DOHH2 (cell line): ENCODE data around the gene COL4A1.

Source experiments
- H3F3A ChIP-seq: fragments of 200-600 bp; sonication (generic), shearing (Covaris generic); 2 replicates; pipeline ENCODE4 v1.6.0; 2016; ENCODE audit warnings: antibody characterized with exemption, mild to moderate bottlenecking; ENCODE audit not compliant: control insufficient read depth, insufficient read depth
- H3K27ac ChIP-seq: fragments of 200-600 bp; sonication (generic); 2 replicates; pipeline ENCODE4 v1.5.1; 2014; ENCODE audit warnings: low read depth, mild to moderate bottlenecking, low read length, moderate library complexity
- H3K27me3 ChIP-seq: fragments of 200-600 bp; sonication (generic); 2 replicates; pipeline ENCODE4 v1.6.1; 2014; ENCODE audit warnings: mild to moderate bottlenecking, low read length, mixed read lengths; ENCODE audit not compliant: control insufficient read depth
- H3K36me3 ChIP-seq: fragments of 200-600 bp; sonication (generic); 2 replicates; pipeline ENCODE4 v1.6.1; 2014; ENCODE audit warnings: mild to moderate bottlenecking, low read length, moderate library complexity, mixed read lengths; ENCODE audit not compliant: control insufficient read depth
- H3K4me1 ChIP-seq: fragments of 200-600 bp; sonication (generic); 2 replicates; pipeline ENCODE4 v1.6.1; 2014; ENCODE audit warnings: mild to moderate bottlenecking, low read length, mixed read lengths; ENCODE audit not compliant: control insufficient read depth
- H3K4me2 ChIP-seq: fragments of 200-600 bp; sonication (generic); 2 replicates; pipeline ENCODE4 v1.6.0; 2014; ENCODE audit warnings: mild to moderate bottlenecking, low read length, moderate library complexity
- H3K4me3 ChIP-seq: fragments of 200-600 bp; sonication (generic); 2 replicates; pipeline ENCODE4 v1.5.1; 2014; ENCODE audit warnings: mild to moderate bottlenecking, low read length, mixed read lengths
- H3K79me2 ChIP-seq: fragments of 200-600 bp; sonication (generic); 2 replicates; pipeline ENCODE4 v1.6.1; 2014; ENCODE audit warnings: mild to moderate bottlenecking, low read length, mixed read lengths; ENCODE audit not compliant: control insufficient read depth
- H3K9me2 ChIP-seq: fragments of 200-600 bp; sonication (generic); replicated peaks from 2 replicates; pipeline ENCODE4 v1.6.1; 2014; ENCODE audit warnings: mild to moderate bottlenecking, low read length, mixed read lengths; ENCODE audit not compliant: control insufficient read depth
- H3K9me3 ChIP-seq: fragments of 200-600 bp; sonication (generic); 2 replicates; pipeline ENCODE4 v1.6.1; 2014; ENCODE audit warnings: antibody characterized with exemption, low read length, mixed read lengths; ENCODE audit not compliant: control insufficient read depth, insufficient read depth
- H4K20me1 ChIP-seq: fragments of 200-600 bp; sonication (generic); 2 replicates; pipeline ENCODE4 v1.6.0; 2014; ENCODE audit warnings: low read depth, mild to moderate bottlenecking, antibody characterized with exemption, low read length, moderate library complexity; ENCODE audit not compliant: control insufficient read depth, insufficient read depth
- EZH2phosphoT487 ChIP-seq: fragments of 200-600 bp; sonication (generic); IDR thresholded peaks from 2 replicates; pipeline ENCODE4 v1.6.1; 2017; ENCODE audit warnings: borderline replicate concordance, mild to moderate bottlenecking, antibody characterized with exemption, low read length, moderate library complexity, mixed read lengths
- TF ChIP-seq, protein P1 (sequence below): fragments of 200-600 bp; sonication (generic); IDR thresholded peaks from one replicate; pipeline ENCODE4 v1.5.1; 2014; ENCODE audit warnings: antibody characterized with exemption, mild to moderate bottlenecking, low read depth, low read length; ENCODE audit not compliant: poor library complexity, severe bottlenecking

COL4A1 gene

DNA sequence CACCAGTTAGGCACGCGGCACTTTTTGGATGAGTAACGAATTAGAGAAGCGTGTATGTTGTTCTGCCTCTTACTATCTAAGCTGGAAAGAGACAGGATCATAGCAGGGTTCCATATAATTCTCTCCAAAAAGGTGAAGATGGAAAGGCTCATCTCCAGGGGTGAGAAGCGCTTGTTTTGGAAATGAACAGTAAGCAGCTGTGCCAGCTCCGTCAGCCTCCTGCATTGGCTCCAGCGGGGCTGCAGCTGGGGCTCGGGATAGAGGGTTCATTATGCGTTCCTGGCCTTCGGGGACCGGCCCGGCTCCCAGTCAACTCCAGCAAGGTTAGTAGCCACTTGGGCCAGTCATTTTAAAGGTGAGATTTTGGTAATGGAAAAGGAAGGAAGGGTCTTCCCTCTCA, 155.5 kb downstream of the COL4A1 start:
- Histone ChIP-seq H3K4me3 (no peak overlapping the region), H3K27me3 (no peaks in the 10 kb centered on the region), H4K20me1 (no peaks in the 10 kb centered on the region), H3K9me2 (no peaks in the 10 kb centered on the region), H3K27ac (no peak overlapping the region), H3F3A (no peaks in the 10 kb centered on the region), H3K4me2 (no peak overlapping the region), H3K79me2 (no peaks in the 10 kb centered on the region), H3K9me3 (no peaks in the 10 kb centered on the region), H3K36me3 (no peaks in the 10 kb centered on the region), H3K4me1 (no peaks in the 10 kb centered on the region)
- TF ChIP-seq, protein P1, sequence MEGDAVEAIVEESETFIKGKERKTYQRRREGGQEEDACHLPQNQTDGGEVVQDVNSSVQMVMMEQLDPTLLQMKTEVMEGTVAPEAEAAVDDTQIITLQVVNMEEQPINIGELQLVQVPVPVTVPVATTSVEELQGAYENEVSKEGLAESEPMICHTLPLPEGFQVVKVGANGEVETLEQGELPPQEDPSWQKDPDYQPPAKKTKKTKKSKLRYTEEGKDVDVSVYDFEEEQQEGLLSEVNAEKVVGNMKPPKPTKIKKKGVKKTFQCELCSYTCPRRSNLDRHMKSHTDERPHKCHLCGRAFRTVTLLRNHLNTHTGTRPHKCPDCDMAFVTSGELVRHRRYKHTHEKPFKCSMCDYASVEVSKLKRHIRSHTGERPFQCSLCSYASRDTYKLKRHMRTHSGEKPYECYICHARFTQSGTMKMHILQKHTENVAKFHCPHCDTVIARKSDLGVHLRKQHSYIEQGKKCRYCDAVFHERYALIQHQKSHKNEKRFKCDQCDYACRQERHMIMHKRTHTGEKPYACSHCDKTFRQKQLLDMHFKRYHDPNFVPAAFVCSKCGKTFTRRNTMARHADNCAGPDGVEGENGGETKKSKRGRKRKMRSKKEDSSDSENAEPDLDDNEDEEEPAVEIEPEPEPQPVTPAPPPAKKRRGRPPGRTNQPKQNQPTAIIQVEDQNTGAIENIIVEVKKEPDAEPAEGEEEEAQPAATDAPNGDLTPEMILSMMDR, result no peak
- TF ChIP-seq EZH2phosphoT487, result no peak

DNA sequence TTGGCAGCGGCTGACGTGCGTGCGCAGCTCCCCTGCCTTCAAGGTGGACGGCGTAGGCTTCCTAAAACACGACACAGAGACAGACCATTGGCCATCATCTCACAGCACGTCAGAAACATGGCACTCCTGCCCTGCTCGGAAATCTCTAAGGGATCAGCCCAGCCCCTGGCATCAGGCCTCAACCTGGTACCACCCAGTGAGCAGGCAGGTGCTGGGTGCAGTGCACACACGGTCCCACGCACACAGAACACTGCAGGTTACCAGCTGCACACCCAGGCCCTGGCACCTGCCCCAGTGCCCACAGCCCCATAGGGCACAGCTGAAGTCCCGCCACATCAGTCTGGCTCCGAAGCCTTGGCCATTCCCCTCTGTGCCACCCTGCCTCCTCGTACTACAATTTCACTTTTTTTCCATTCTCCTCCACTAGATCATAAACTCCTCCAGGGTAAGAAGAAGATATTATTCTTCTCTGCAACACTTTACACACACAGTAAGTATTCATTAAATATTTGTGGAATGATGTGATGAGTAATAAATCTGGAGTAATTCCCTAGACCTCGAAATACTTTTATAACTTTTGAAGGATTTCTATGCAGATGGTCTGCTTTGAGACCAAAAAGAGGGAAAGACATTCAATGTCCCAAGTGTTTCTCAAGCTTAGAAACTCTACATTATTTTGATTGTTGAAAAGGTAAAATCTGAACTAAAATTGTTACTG, 156.4 kb downstream of the COL4A1 start:
- Histone ChIP-seq H3K4me1 (no peaks in the 10 kb centered on the region), H3K4me3 (no peak overlapping the region), H3K27ac (no peak overlapping the region), H3K9me3 (no peaks in the 10 kb centered on the region), H3K36me3 (no peaks in the 10 kb centered on the region), H3K9me2 (no peaks in the 10 kb centered on the region), H4K20me1 (no peaks in the 10 kb centered on the region), H3K4me2 (no peak overlapping the region), H3K27me3 (no peaks in the 10 kb centered on the region), H3K79me2 (no peaks in the 10 kb centered on the region), H3F3A (no peaks in the 10 kb centered on the region)
- TF ChIP-seq EZH2phosphoT487, result no peak

DNA sequence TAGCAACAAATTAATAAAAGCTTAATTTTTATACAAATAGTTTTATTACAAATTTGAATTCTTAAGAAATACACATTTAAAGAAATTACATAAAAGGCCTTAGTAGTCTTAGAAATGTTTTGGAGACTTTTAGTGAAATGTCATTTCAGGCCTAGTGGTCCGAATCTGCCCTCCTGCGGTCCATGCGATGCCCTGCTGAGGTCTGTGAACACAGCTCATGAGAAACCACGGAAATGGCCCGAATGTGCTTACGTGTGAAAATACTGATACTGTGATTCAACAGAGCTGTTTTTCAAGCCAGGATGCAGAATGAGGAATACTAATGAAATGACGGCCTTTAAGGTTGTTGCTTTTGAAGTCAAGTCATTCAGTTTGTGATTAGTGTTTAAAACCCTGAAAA, 157.9 kb downstream of the COL4A1 start:
- H3K9me3 ChIP-seq, result no peaks in the 10 kb centered on the region
- no peaks in the 10 kb centered on the region for H3F3A ChIP-seq
- no peak overlapping the region for H3K4me2 ChIP-seq
- TF ChIP-seq, protein P1, result no peak
- no peak for TF ChIP-seq EZH2phosphoT487
- no peaks in the 10 kb centered on the region for H3K4me1 ChIP-seq
- H4K20me1 ChIP-seq, result no peaks in the 10 kb centered on the region
- no peak overlapping the region for H3K4me3 ChIP-seq
- H3K9me2 ChIP-seq, result no peaks in the 10 kb centered on the region
- H3K79me2 ChIP-seq, result no peaks in the 10 kb centered on the region
- H3K27ac ChIP-seq, result no peak overlapping the region
- no peaks in the 10 kb centered on the region for H3K27me3 ChIP-seq
- H3K36me3 ChIP-seq, result no peaks in the 10 kb centered on the region

DNA sequence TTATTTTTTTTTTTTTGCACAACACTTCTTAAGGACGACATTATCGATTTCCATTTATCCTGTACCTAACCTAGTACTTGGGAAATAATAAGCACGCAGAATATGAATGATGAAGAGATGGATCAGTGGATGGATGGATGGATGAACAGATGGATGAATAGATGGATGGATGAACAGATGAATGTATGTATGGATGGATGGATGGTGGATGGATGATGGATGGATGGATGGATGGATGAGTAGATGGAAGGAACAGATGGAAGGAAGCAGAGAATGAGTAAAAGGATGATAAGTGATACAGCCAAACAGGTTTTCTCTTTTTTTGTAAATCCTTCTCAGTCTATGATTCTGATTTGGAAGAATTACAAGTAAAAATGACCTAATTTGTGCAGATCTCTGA, 166.9 kb downstream of the COL4A1 start:
- H3F3A ChIP-seq, result peaks cover 14% of the 10 kb centered on the region
- H3K36me3 ChIP-seq, result no peaks in the 10 kb centered on the region
- TF ChIP-seq EZH2phosphoT487, result no peak
- TF ChIP-seq, protein P1, result no peak
- peaks cover 11% of the 10 kb centered on the region for H3K27me3 ChIP-seq
- no peak overlapping the region for H3K27ac ChIP-seq
- peaks cover 16% of the 10 kb centered on the region for H3K4me1 ChIP-seq
- no peaks in the 10 kb centered on the region for H3K79me2 ChIP-seq
- no peak overlapping the region for H3K4me2 ChIP-seq
- H3K4me3 ChIP-seq, result no peak overlapping the region
- H3K9me3 ChIP-seq, result no peaks in the 10 kb centered on the region
- no peaks in the 10 kb centered on the region for H3K9me2 ChIP-seq
- H4K20me1 ChIP-seq, result no peaks in the 10 kb centered on the region
